ENCODE results near the gene FASTKD3. TPM values are rescaled to one million over a fixed set of nuclear protein-coding genes. Genes with fewer than 3 reads are reported as not detected.

Gene FASTKD3
- total RNA-seq, 1 experiment from 2014 or later, result 9.9 TPM

DNA sequence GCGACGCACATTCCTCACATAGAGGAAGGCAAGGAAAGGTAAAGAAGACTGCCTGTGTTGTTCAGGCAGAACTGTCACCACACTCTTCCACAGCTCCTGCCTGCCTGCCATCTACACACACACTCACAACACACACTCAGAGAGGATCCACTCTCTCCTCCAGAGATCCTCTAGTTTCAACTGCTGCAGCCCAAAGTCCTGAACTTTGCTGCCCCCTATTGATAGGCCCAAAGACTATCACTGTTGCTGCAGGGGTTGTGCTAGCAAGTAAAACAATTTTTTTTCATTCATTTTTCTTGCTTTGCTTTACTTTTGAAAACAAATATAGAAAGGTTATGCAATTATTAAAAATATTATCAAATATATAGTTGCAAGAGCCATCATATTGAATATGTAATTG is 12.0 kb downstream of the FASTKD3 start:
- ATAC-seq (peak; percentile 86), DNase-seq (ENCODE audit: low read depth, low spot score) (peak; percentile 12)
- no peaks in the 10 kb centered on the region for H3K27me3 ChIP-seq (ENCODE audit: control insufficient read depth, insufficient read depth, low read length)
- no TSS peak for BruUV-seq (replicated peaks)
- H3K36me3 ChIP-seq (ENCODE audit: control insufficient read depth, insufficient read depth, low read length), result peaks cover 22% of the 10 kb centered on the region
- ChIA-PET POLR2A (no interaction called here), CTCF (no interaction called here)
- H3K4me1 ChIP-seq (ENCODE audit: control insufficient read depth, insufficient read depth, low read length), result no peaks in the 10 kb centered on the region; the same call in 1 of the 2 replicates
- intact Hi-C loops (cut with micrococcal nuclease; ENCODE audit: unreplicated experiment) (no loop called here), in situ Hi-C loops (cut with HindIII; ENCODE audit: low pct_unique_long_range_greater_than_20kb, low sequenced_read_pairs) (no loop called here)
- no peak overlapping the region for H3K27ac ChIP-seq (ENCODE audit: low read length)
- H3K4me3 ChIP-seq (ENCODE audit: low read depth in 2 of 2, low read length in 2 of 2), result no peak overlapping the region
- TF ChIP-seq POLR2AphosphoS5 (IDR thresholded peaks at IDR 0.05; ENCODE audit: low read depth, low read length) (no peak), TCF7L2 (IDR thresholded peaks at IDR 0.05; ENCODE audit: low read depth, low read length) (no peak), SIN3A (IDR thresholded peaks at IDR 0.05; ENCODE audit: borderline replicate concordance, insufficient read depth, low read depth, low read length) (no peak), REST (IDR thresholded peaks at IDR 0.05; ENCODE audit: insufficient read depth in 1 of 2, low read depth in 2 of 2, low read length in 1 of 2) (no peak)
- TF ChIP-seq, protein P1, sequence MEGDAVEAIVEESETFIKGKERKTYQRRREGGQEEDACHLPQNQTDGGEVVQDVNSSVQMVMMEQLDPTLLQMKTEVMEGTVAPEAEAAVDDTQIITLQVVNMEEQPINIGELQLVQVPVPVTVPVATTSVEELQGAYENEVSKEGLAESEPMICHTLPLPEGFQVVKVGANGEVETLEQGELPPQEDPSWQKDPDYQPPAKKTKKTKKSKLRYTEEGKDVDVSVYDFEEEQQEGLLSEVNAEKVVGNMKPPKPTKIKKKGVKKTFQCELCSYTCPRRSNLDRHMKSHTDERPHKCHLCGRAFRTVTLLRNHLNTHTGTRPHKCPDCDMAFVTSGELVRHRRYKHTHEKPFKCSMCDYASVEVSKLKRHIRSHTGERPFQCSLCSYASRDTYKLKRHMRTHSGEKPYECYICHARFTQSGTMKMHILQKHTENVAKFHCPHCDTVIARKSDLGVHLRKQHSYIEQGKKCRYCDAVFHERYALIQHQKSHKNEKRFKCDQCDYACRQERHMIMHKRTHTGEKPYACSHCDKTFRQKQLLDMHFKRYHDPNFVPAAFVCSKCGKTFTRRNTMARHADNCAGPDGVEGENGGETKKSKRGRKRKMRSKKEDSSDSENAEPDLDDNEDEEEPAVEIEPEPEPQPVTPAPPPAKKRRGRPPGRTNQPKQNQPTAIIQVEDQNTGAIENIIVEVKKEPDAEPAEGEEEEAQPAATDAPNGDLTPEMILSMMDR (IDR thresholded peaks at IDR 0.05), result peak; percentile 76
- no peaks in the 10 kb centered on the region for H3K9me3 ChIP-seq (ENCODE audit: control insufficient read depth, insufficient read depth, low read depth, low read length)

- POLR2A ChIA-PET, result no interaction called here
- intact Hi-C loops (cut with micrococcal nuclease; ENCODE audit: unreplicated experiment), result no loop called here
- TF ChIP-seq, protein P1 (IDR thresholded peaks at IDR 0.05), result no peak
- no peak for TF ChIP-seq POLR2AphosphoS5 (IDR thresholded peaks at IDR 0.05; ENCODE audit: low read depth, low read length)
- no peak for TF ChIP-seq SIN3A (IDR thresholded peaks at IDR 0.05; ENCODE audit: borderline replicate concordance, insufficient read depth, low read depth, low read length)
- no peak for TF ChIP-seq TCF7L2 (IDR thresholded peaks at IDR 0.05; ENCODE audit: low read depth, low read length)
- no peak for TF ChIP-seq REST (IDR thresholded peaks at IDR 0.05; ENCODE audit: insufficient read depth in 1 of 2, low read depth in 2 of 2, low read length in 1 of 2)
- DNase-seq (ENCODE audit: low read depth, low spot score) (no peak), ATAC-seq (no peak)
- Histone ChIP-seq H3K27me3 (ENCODE audit: control insufficient read depth, insufficient read depth, low read length) (no peaks in the 10 kb centered on the region), H3K27ac (ENCODE audit: low read length) (no peak overlapping the region), H3K9me3 (ENCODE audit: control insufficient read depth, insufficient read depth, low read depth, low read length) (no peaks in the 10 kb centered on the region), H3K4me1 (ENCODE audit: control insufficient read depth, insufficient read depth, low read length) (no peaks in the 10 kb centered on the region; the same call in 1 of the 2 replicates), H3K36me3 (ENCODE audit: control insufficient read depth, insufficient read depth, low read length) (peaks cover 11% of the 10 kb centered on the region), H3K4me3 (ENCODE audit: low read depth in 2 of 2, low read length in 2 of 2) (no peak overlapping the region)
- BruUV-seq (replicated peaks), result no TSS peak
- in situ Hi-C loops (cut with HindIII; ENCODE audit: low pct_unique_long_range_greater_than_20kb, low sequenced_read_pairs), result no loop called here
- CTCF ChIA-PET, result no interaction called here
Observed at GRCh38 chr5:7855611-7856010, 13.2 kb downstream of the FASTKD3 start.

Data from Panc1 (cell line).